Naive thymus-derived CD8-positive, alpha-beta T cell (primary cell): ENCODE results near the gene LMTK3. TPM values are rescaled to one million over a fixed set of nuclear protein-coding genes. Genes with fewer than 3 reads are reported as not detected.

Source experiments
- ATAC-seq, 2 donors: fragments of 150-1000 bp; cut with Tn5 transposase in 1 of 2; sonication (Bioruptor Pico), chemical (Tn5 transposase) in 1 of 2; 1 replicate in 1 of 2; 2 replicates in 1 of 2; pipeline ENCODE4 v1.10.0; 2021; ENCODE audit warnings: mild to moderate bottlenecking in 2 of 2, moderate library complexity in 2 of 2
- POLR2A ChIA-PET: fragments of 350-600 bp; sonication (Branson Sonifier 250); formaldehyde crosslinking; loops from one replicate; lab custom pipeline; 2021; ENCODE audit warnings: antibody characterized with exemption; lab: Charles Lee
- DNase-seq, 10 donors: peaks; one replicate each; pipeline versions ENCODE4 v3.0.0 to v3.0.0-alpha.2; 2020 to 2022
- H3K27ac Mint-ChIP-seq, 10 donors: one replicate each; pipeline ENCODE4 v1.8.0; 2020 to 2022; ENCODE audit warnings: mild to moderate bottlenecking in 10 of 10, mixed read lengths in 10 of 10, moderate library complexity in 4 of 10, inconsistent platforms in 1 of 10
- H3K27me3 Mint-ChIP-seq, 5 donors: one replicate each; pipeline ENCODE4 v1.8.0; 2021 to 2022; ENCODE audit warnings: mixed read lengths in 5 of 5
- H3K36me3 Mint-ChIP-seq, 3 donors: one replicate each; pipeline ENCODE4 v1.8.0; 2020 to 2022; ENCODE audit warnings: mixed read lengths in 3 of 3, mild to moderate bottlenecking in 2 of 3, inconsistent platforms in 1 of 3
- H3K4me1 Mint-ChIP-seq, 4 donors: one replicate each; pipeline ENCODE4 v1.8.0; 2021 to 2022; ENCODE audit warnings: mixed read lengths in 4 of 4
- H3K4me3 Mint-ChIP-seq, 10 donors: one replicate each; pipeline ENCODE4 v1.8.0; 2020 to 2022; ENCODE audit warnings: mild to moderate bottlenecking in 10 of 10, mixed read lengths in 10 of 10, moderate library complexity in 6 of 10, inconsistent platforms in 1 of 10
- H3K9me3 Mint-ChIP-seq, 9 donors: one replicate each; pipeline ENCODE4 v1.8.0; 2020 to 2022; ENCODE audit warnings: mixed read lengths in 9 of 9, mild to moderate bottlenecking in 3 of 9, inconsistent platforms in 1 of 9, moderate library complexity in 1 of 9
- polyA plus RNA-seq, 3 donors: library from polyadenylated mRNA; unstranded; fragments of 300-500 nt; fragmentation: Illumina TruSeq; gene quantifications; one replicate each; pipeline ENCODE4 v1.2.3, GENCODE V29; 2021
- total RNA-seq, 8 experiments: library from RNA in 2 of 8; stranded (reverse) in 2 of 8; gene quantifications; one replicate each; pipeline ENCODE4 v1.2.3 and lab custom pipeline; 2021 to 2026

LMTK3 gene
- total and polyA plus RNA-seq, 5 experiments from 2014 or later = 0.15 to 21.5 (median 21.4) TPM; not detected in 2

DNA sequence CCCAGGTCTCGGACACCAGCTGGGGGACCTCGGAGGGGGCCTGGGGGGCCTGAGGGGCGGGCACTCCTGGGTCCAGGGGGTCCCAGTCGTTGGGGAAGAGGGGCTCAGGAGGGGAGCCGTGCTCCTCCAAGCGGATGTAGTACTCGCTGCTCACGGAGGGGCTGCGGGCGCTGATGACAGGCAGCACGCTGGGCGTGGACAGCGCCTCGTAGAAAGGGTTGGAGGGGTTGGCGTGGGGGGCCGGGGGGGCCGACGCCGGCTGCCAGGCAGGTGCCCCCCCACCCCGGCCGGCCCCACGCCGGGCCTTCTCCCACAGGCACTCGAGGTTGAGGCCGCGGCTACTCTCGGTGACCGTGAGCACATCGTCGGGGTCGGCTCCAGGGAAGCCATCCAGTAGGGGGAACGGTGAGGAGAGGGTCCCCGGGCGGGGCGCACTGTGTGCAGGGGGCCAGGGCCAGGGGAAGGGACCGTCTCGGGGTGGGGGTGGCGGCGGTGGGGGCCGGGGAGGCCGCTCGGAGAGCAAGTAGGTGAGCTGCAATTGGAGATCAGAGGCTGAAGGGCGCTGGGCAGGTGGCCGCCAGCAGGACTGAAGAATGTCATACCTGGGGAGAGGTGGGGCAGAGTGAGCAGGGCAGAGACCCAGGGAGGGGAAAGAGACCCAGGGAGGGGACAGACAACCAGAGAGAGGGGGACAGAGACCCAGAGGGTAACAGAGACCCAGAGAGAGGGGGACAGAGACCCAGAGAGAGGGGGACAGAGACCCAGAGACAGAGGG is 12.1 kb downstream of the LMTK3 start:
- H3K36me3 Mint-ChIP-seq = peaks cover 0 to 7% (median 0%) of the 10 kb centered on the region in 3 donors
- DNase-seq (no peak), ATAC-seq (no peak)
- POLR2A ChIA-PET = interaction anchor here (0.6 kb wide), 1 partner anchor 59 kb away, joined by 6 read pairs; no protein-coding TSS in a partner anchor
- no peaks in the 10 kb centered on the region for H3K9me3 Mint-ChIP-seq
- peak overlapping the region in 2 of 10 donors; percentile 41 to 54 for H3K4me3 Mint-ChIP-seq
- peaks cover 16 to 41% (median 32%) of the 10 kb centered on the region in 4 donors for H3K4me1 Mint-ChIP-seq
- peaks cover 0 to 27% (median 9%) of the 10 kb centered on the region in 5 donors for H3K27me3 Mint-ChIP-seq
- peak overlapping the region in 2 of 10 donors; percentile 15 to 20 for H3K27ac Mint-ChIP-seq

DNA sequence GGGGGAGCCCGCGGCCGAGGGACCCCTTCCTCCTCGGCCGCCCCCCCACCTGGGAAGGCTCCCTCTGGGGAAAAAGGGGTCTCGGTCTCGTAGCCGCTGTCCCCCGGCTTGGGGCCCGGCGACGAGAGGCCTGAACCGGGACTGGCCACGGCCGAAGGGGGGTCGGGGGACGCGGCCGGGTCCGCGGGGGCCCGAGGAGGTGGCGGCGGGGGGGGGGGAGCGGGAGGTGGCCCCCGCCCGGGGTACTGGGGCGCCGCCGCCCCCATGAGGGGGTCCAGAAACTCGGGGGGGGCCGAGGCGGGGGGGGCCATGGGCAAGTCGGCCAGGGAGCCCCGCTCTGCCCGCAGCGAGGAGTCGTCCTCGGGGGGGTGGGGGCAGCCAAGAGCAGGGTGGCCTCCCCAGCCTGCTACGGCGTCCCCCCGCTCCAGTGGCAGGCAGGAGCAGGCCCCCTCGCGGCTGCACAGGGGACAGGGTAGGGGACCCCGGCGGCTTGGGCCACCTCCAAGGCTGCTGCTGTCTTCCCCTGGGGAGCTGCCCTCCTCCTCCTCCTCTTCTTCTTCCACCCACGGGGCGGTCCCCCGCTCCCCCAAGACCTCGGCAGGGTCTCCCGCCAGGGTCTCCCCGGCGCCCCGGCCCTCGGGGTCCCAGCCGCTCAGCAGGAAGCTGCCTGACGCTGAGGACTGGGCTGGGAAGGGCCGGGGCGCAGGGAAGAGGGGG is 12.9 kb downstream of the LMTK3 start:
- POLR2A ChIA-PET = interaction anchor here (0.6 kb wide), 1 partner anchor 59 kb away, joined by 6 read pairs; no protein-coding TSS in a partner anchor
- ATAC-seq = no peak

DNA sequence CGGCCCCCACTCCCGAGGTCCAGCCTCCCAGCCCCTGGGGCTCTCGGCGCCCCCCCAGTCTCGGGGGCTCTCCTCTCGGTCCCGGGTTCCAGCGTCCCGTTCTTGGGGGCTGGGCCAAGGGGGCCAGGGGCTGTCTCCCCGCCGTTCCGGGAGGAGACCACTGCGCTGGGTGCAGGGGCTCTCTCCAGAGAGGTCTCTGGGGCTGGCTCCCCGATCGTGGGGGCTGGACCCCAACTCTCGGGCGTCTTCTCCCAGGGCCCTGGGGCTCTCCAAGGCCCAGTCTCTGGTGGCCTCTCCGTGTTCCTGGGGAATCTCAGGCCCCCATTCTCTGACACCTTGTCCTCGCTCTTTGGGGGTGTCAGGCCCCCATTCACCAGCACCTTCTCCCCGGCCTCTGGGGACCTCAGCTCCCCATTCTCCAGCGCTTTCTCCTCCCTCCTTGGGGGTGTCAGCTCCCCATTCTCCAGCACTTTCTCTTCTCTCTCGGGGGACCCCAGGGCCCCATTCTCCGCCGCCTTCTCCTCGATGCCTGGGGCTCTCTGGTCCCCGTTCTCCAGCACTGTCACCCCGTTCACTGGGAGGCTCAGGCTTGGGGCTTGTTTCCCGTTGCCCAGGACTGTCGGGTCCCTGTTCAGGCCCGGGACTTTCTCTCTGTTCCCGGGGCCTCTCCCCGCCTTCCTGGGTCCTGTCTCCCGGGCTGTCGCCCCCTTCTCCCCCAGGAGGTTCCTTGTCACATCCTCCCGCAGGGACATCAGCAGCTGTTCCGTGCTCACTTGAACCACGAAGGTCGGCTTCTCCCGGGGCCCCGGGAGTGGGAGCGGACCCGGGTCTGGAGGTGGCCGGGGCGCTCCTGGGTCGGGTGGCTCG is 13.7 kb downstream of the LMTK3 start:
- Mint-ChIP-seq H3K9me3 (no peaks in the 10 kb centered on the region), H3K4me1 (peaks cover 12 to 47% (median 36%) of the 10 kb centered on the region in 4 donors), H3K36me3 (peaks cover 0 to 7% (median 0%) of the 10 kb centered on the region in 3 donors), H3K4me3 (peak overlapping the region in 4 of 10 donors; percentile 6 to 72 (median 47)), H3K27ac (no peak overlapping the region), H3K27me3 (peaks cover 0 to 33% (median 9%) of the 10 kb centered on the region in 5 donors)
- POLR2A ChIA-PET = no interaction called here
- no peak for DNase-seq
- ATAC-seq = no peak

More for the DNA sequence above, 12.9 kb downstream of the LMTK3 start:
- H3K9me3 Mint-ChIP-seq = no peaks in the 10 kb centered on the region
- no peak overlapping the region for H3K4me3 Mint-ChIP-seq
- DNase-seq = no peak
- H3K36me3 Mint-ChIP-seq = peaks cover 0 to 7% (median 0%) of the 10 kb centered on the region in 3 donors
- peaks cover 0 to 33% (median 9%) of the 10 kb centered on the region in 5 donors for H3K27me3 Mint-ChIP-seq
- H3K4me1 Mint-ChIP-seq = peaks cover 15 to 46% (median 37%) of the 10 kb centered on the region in 4 donors
- no peak overlapping the region for H3K27ac Mint-ChIP-seq

DNA sequence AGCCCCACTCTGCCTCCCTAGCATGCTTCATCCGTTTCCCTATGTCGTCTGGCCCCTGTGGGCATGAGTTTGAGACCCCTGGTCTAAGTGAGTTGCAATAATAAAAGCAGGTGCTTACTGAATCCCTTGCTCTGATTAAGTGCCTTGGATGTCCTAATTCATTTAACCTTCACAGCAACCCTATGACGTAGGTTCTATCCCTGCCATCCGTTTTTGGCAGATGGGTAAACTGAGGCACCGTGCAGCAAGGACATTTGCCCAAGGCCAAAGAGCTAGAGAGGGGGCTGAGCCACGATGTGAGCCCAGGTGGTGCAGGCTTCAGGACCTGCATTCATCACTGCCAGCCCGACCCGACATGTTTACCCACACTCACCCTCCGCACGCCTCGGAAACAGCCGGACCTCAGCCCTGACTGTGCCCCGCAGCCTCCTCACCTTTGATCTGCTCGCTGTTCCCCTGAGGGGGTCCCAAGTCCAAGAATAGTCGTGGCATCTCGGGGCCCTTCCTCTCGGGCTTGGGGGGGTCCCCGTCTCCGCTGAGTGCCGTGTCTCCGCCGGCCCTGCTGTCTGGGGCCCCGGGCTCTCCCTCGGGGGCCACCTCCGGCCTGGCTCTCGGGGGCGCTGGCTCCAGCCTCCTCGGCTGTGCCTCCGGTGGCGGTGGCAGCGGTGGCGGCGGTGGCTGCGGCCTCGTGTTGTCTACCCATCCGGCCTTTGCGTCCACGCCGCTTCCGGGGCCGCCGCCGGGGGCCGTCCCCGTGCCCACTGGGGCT is 14.5 kb downstream of the LMTK3 start:
- no peak for DNase-seq
- Mint-ChIP-seq H3K27me3 (peaks cover 0 to 37% (median 9%) of the 10 kb centered on the region in 5 donors), H3K27ac (no peak overlapping the region)

DNA sequence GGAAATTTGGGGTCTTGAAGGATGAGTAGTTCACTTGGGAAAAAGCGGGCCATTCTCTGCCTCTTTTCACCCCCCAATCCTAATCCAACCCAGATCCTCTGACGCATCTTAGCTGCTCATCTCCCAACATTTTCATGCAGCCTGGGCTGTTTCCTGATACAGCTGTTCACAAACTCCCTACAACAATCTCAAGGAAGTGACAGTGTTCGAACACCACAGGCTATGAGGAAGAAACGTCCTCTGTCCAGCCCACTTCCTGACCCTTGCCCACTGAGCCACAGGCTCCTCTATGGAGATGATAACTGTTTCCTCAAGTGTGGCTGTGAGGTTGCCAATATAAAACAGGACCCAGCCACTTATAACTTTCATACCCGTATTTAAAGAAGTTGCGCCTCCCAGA is 16.2 kb downstream of the LMTK3 start:
- Mint-ChIP-seq H3K4me3 (peak overlapping the region in 9 of 10 donors; percentile 10 to 88 (median 56)), H3K9me3 (no peaks in the 10 kb centered on the region), H3K4me1 (peaks cover 18 to 49% (median 45%) of the 10 kb centered on the region in 4 donors), H3K36me3 (peaks cover 0 to 6% (median 0%) of the 10 kb centered on the region in 3 donors), H3K27ac (peak overlapping the region in 2 of 10 donors; percentile 7 to 50), H3K27me3 (peaks cover 0 to 37% (median 9%) of the 10 kb centered on the region in 5 donors)
- ATAC-seq (no peak), DNase-seq (no peak)
- POLR2A ChIA-PET = interaction anchor here (0.7 kb wide), 1 partner anchor 122 kb away, joined by 4 read pairs; no protein-coding TSS in a partner anchor

More for the DNA sequence above, 14.5 kb downstream of the LMTK3 start:
- Mint-ChIP-seq H3K9me3 (no peaks in the 10 kb centered on the region), H3K4me3 (peak overlapping the region in 3 of 10 donors; percentile 31 to 68 (median 43)), H3K36me3 (peaks cover 0 to 7% (median 0%) of the 10 kb centered on the region in 3 donors), H3K4me1 (peaks cover 16 to 47% (median 42%) of the 10 kb centered on the region in 4 donors)
- ATAC-seq = no peak
- POLR2A ChIA-PET = interaction anchor here (0.6 kb wide), 1 partner anchor 9 kb away, joined by 5 read pairs; no protein-coding TSS in a partner anchor

DNA sequence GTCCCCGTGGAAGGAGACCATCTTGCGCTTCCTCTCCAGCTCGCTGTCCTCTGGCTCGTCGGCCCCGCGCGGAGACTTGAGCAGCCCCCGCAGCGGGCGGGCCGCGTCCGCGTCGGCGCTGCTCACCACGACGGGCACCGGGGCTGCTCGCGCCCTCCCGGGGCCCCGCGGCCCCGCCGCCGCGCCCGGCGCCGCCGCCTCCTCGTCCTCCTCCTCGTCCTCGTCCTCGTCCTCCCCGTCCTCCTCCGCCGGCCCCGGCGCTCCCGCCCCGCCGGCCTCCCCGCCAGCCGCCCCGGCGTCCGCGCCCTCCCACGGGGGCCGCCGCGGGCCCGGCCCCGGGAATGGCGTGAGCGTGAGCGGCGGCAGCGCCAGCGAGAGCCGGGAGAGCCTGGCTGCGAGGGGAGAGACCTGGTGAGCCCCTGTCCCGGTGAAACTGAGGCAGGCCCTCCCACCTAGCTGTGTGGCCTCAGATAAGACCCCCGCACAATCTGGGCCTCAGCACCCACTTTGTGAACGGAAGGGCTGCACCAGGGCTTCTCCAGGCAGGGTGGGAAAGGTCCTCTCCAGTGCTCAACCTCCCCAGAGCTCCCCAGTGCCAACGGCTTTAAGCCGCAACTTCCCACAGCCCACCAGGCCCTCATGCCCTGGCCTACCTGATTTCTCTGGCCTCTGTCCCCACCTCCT is 17.8 kb downstream of the LMTK3 start:
- H3K36me3 Mint-ChIP-seq = no peaks in the 10 kb centered on the region
- ATAC-seq (peak; percentile 8 to 40), DNase-seq (no peak)
- POLR2A ChIA-PET = interaction anchor here (0.6 to 2.2 kb wide), 11 partner anchors 8 to 172 kb away, joined by 3 to 12 read pairs (median 6); partner anchors contain the start of genes LMTK3, RPL18 and SPHK2
- peak overlapping the region; percentile 62 to 88 (median 80) for H3K4me3 Mint-ChIP-seq
- H3K27ac Mint-ChIP-seq = peak overlapping the region in 2 of 10 donors; percentile 53 to 83
- peaks cover 17 to 54% (median 45%) of the 10 kb centered on the region in 4 donors for H3K4me1 Mint-ChIP-seq
- H3K9me3 Mint-ChIP-seq = no peaks in the 10 kb centered on the region
- peaks cover 0 to 37% (median 9%) of the 10 kb centered on the region in 5 donors for H3K27me3 Mint-ChIP-seq

DNA sequence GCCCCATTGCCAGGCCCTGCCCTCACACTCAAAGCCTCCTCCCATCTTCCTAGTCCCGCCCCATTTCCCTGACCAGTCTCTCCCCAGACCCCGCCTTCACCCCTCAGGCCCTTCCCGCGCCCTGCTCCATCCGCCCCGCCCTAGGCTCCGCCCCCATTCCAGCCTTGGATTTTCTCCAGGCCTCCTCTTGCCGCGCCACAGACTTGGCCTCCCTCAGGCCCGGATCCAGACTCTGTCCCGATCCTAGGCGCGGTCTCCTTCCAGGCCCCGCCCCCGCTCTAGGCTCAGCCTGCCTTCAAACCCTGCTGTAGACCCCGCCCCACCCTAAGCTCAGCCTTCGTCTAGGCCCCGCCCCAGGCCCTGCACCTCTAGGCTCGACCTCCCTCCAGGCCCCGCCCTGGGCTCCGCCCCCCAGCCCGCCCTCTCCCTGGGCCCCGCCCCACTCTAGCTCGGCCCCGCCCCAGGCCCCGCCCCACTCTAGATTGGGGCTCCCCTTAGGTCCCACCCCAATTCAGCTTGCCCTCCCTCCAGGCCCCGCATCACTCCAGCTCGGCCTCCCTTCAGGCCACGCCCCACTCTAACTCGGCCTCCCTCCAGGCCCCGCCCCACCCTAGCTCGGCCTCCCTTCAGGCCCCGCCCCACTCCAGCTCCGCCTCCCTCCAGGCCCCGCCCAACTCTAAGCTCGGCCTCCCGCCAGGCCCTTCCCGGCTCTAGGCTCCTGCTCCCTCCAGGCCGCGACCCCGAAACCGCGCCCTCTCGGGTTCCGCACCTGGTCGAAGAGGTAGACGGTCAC is 18.5 kb downstream of the LMTK3 start:
- H3K4me1 Mint-ChIP-seq = peaks cover 17 to 53% (median 45%) of the 10 kb centered on the region in 4 donors
- ATAC-seq = peak; percentile 62 to 73

DNA sequence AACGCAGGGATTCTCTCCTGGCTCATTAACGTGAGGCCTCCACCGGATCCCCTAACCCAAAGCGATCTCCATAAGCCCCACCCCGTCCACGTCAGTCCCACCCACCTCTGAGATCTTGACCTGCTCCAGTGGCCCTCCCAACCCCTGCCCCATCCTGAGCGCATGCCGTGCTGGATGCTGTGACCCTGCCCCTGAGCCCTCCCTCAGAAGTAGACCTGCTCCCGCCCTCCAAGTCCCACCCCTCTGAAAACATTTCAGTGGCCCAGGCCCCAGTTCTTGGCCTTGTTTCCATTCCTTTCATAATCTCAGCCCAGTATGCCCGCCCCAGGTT is 19.9 kb downstream of the LMTK3 start:
- peaks cover 14 to 48% (median 41%) of the 10 kb centered on the region in 4 donors for H3K4me1 Mint-ChIP-seq
- H3K36me3 Mint-ChIP-seq = no peaks in the 10 kb centered on the region
- H3K27me3 Mint-ChIP-seq = peaks cover 0 to 27% (median 5%) of the 10 kb centered on the region in 5 donors
- H3K27ac Mint-ChIP-seq = peak overlapping the region in 7 of 10 donors; percentile 43 to 89 (median 72)
- no peak for DNase-seq
- no peaks in the 10 kb centered on the region for H3K9me3 Mint-ChIP-seq
- no peak for ATAC-seq
- peak overlapping the region; percentile 49 to 86 (median 72) for H3K4me3 Mint-ChIP-seq
- POLR2A ChIA-PET = no interaction called here

More for the DNA sequence above, 18.5 kb downstream of the LMTK3 start:
- Mint-ChIP-seq H3K36me3 (no peaks in the 10 kb centered on the region), H3K4me3 (peak overlapping the region; percentile 60 to 86 (median 77)), H3K9me3 (no peaks in the 10 kb centered on the region), H3K27me3 (peaks cover 0 to 35% (median 8%) of the 10 kb centered on the region in 5 donors), H3K27ac (peak overlapping the region in 6 of 10 donors; percentile 23 to 83 (median 75))
- DNase-seq = peak; percentile 69 to 89 (median 79)
- POLR2A ChIA-PET = interaction anchor here (0.5 to 2.2 kb wide), 11 partner anchors 9 to 171 kb away, joined by 3 to 12 read pairs (median 6); partner anchors contain the start of genes LMTK3, RPL18 and SPHK2

DNA sequence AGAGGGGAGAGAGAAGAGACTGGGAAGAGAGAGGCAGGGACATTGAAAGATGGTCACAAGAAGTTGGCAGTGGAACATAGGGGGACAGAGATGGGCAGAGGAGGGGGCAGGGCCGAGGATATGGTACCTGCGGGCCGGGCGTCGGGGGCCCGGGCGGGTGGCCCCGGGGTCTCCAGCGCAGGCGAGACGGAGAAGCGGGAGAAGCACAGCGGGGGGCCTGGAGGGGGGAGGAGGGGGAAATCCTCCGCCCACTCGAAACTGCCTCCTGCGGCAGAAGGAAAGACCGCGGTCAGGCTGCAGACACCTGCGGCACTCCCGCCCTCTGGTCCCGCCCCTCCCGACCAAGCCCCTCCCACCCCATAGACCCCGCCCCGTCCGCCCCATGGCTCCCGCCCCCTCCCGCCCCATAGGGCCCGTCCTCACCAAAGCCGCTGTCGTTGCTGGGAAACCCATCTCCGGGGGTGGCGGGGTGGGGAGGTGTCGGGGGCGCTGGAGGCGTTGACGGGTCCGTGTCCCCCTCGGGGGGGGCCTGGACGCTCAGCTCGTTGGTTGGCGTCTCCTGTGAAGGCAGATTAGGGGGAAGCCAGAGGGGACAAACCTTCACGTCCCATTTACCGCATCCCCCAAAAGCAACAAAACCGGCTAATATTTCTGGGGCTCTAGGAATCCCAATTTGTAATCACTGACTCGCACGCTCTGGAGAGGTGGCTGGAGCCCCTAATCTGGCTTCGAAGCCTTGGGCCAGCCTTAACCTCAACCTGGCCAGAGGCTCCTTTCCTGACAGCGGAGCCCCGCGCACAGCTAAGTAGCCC is 20.4 kb downstream of the LMTK3 start:
- Mint-ChIP-seq H3K4me1 (peaks cover 14 to 46% (median 41%) of the 10 kb centered on the region in 4 donors), H3K36me3 (no peaks in the 10 kb centered on the region), H3K9me3 (no peaks in the 10 kb centered on the region), H3K27me3 (peaks cover 0 to 22% (median 5%) of the 10 kb centered on the region in 5 donors), H3K4me3 (peak overlapping the region; percentile 4 to 86 (median 70)), H3K27ac (peak overlapping the region in 3 of 10 donors; percentile 38 to 72 (median 46))
- peak; percentile 32 to 38 for ATAC-seq
- peak; percentile 49 to 88 (median 62) for DNase-seq
- POLR2A ChIA-PET = interaction anchor here (0.7 to 2.3 kb wide), 6 partner anchors 10 to 286 kb away, joined by 3 to 21 read pairs (median 4); no protein-coding TSS in a partner anchor
